Neural progenitor cell (in vitro differentiated cells): ENCODE measurements around the gene FSTL4. TPM values are rescaled to one million over a fixed set of nuclear protein-coding genes. Genes with fewer than 3 reads are reported as not detected.

ENCODE experiments used
- DNase-seq: peaks from one replicate; pipeline ENCODE4 v3.0.0-alpha.2; 2016; ENCODE audit warnings: low spot score
- H2AFZ ChIP-seq: fragments of 200-600 bp; sonication (generic); replicated peaks from 2 replicates; pipeline ENCODE4 v1.6.1; 2016; ENCODE audit warnings: antibody characterized with exemption
- H3F3A ChIP-seq: fragments of 200-600 bp; sonication (generic); 2 replicates; pipeline ENCODE4 v1.6.1; 2016; ENCODE audit warnings: antibody characterized with exemption, low read depth
- H3K27ac ChIP-seq: fragments of 200-600 bp; sonication (generic); 2 replicates; pipeline ENCODE4 v1.5.1; 2016; ENCODE audit warnings: mild to moderate bottlenecking
- H3K27me3 ChIP-seq: fragments of 200-600 bp; sonication (generic); 2 replicates; pipeline ENCODE4 v1.6.1; 2016; ENCODE audit warnings: mild to moderate bottlenecking, moderate library complexity
- H3K36me3 ChIP-seq: fragments of 200-600 bp; sonication (generic); 2 replicates; pipeline ENCODE4 v1.5.1; 2016
- H3K4me1 ChIP-seq: fragments of 200-600 bp; sonication (generic); 2 replicates; pipeline ENCODE4 v1.6.1; 2016; ENCODE audit warnings: mixed run types
- H3K4me2 ChIP-seq: fragments of 200-600 bp; sonication (generic); 2 replicates; pipeline ENCODE4 v1.6.1; 2016
- H3K4me3 ChIP-seq: fragments of 200-600 bp; sonication (generic); 2 replicates; pipeline ENCODE4 v1.5.1; 2016
- H3K79me2 ChIP-seq: fragments of 200-600 bp; sonication (generic); 2 replicates; pipeline ENCODE4 v1.6.1; 2016; ENCODE audit warnings: low read depth
- H3K9ac ChIP-seq: fragments of 200-600 bp; sonication (generic); 2 replicates; pipeline ENCODE4 v1.6.1; 2016
- H3K9me3 ChIP-seq: fragments of 200-600 bp; sonication (generic); 2 replicates; pipeline ENCODE4 v1.5.1; 2016; ENCODE audit warnings: low read depth
- H4K20me1 ChIP-seq: fragments of 200-600 bp; sonication (generic); 2 replicates; pipeline ENCODE4 v1.6.1; 2016; ENCODE audit warnings: low read depth
- H3K27ac Mint-ChIP-seq: 3 replicates; pipeline ENCODE4 v1.8.0; 2021; ENCODE audit warnings: mixed read lengths
- H3K27me3 Mint-ChIP-seq: 2 replicates; pipeline ENCODE4 v1.8.0; 2022; ENCODE audit warnings: low read depth, mild to moderate bottlenecking, inconsistent platforms, moderate library complexity, mixed read lengths; ENCODE audit not compliant: insufficient read depth
- H3K36me3 Mint-ChIP-seq: 3 replicates; pipeline ENCODE4 v1.8.0; 2021; ENCODE audit warnings: mixed read lengths
- H3K4me1 Mint-ChIP-seq: 3 replicates; pipeline ENCODE4 v1.8.0; 2021; ENCODE audit warnings: mixed read lengths
- H3K4me3 Mint-ChIP-seq: 3 replicates; pipeline ENCODE4 v1.8.0; 2021; ENCODE audit warnings: mild to moderate bottlenecking, moderate library complexity, mixed read lengths
- H3K9me3 Mint-ChIP-seq: 3 replicates; pipeline ENCODE4 v1.8.0; 2020; ENCODE audit warnings: mixed read lengths
- CTCF ChIP-seq: fragments of 200-600 bp; sonication (generic); IDR thresholded peaks from 2 replicates; pipeline ENCODE4 v1.5.1; 2017; ENCODE audit warnings: antibody characterized with exemption, mild to moderate bottlenecking
- EZH2 ChIP-seq: fragments of 200-600 bp; sonication (generic); IDR thresholded peaks from 2 replicates; pipeline ENCODE4 v1.6.1; 2017; ENCODE audit warnings: antibody characterized with exemption, mild to moderate bottlenecking, moderate library complexity
- EZH2phosphoT487 ChIP-seq: fragments of 200-600 bp; sonication (generic); IDR thresholded peaks from 2 replicates; pipeline ENCODE4 v1.6.1; 2017; ENCODE audit warnings: antibody characterized with exemption
- total RNA-seq: library from RNA; depleted of rRNA; stranded (reverse); fragments of >200 nt; gene quantifications from 2 replicates; pipeline ENCODE4 v1.2.3, GENCODE V29; 2015; ENCODE audit warnings: low replicate concordance

The FSTL4 gene
- total RNA-seq, 1 donor from 2014 or later: 0.95 TPM

- no peak overlapping the region for H3K9ac ChIP-seq
- H3K27me3 ChIP-seq: no peaks in the 10 kb centered on the region
- H3K4me2 ChIP-seq: no peak overlapping the region
- no peak overlapping the region for H3K4me3 Mint-ChIP-seq
- no peak overlapping the region for H3K27ac ChIP-seq
- H3F3A ChIP-seq: no peaks in the 10 kb centered on the region
- no peaks in the 10 kb centered on the region for H3K36me3 ChIP-seq
- H3K4me1 ChIP-seq: no peaks in the 10 kb centered on the region
- peaks cover 13% of the 10 kb centered on the region for H3K27me3 Mint-ChIP-seq
- no peaks in the 10 kb centered on the region for H3K9me3 ChIP-seq
- no peak overlapping the region for H3K4me3 ChIP-seq
- TF ChIP-seq EZH2 (no peak), CTCF (no peak), EZH2phosphoT487 (no peak)
- no peaks in the 10 kb centered on the region for H3K9me3 Mint-ChIP-seq
- no peak overlapping the region for H2AFZ ChIP-seq
- no peak overlapping the region for H3K27ac Mint-ChIP-seq
- H3K79me2 ChIP-seq: no peaks in the 10 kb centered on the region
- peaks cover 18% of the 10 kb centered on the region for H3K4me1 Mint-ChIP-seq
- H3K36me3 Mint-ChIP-seq: no peaks in the 10 kb centered on the region
- H4K20me1 ChIP-seq: no peaks in the 10 kb centered on the region
- no peak for DNase-seq
Measured at GRCh38 chr5:133556551-133556950, 55.8 kb downstream of the FSTL4 start.

GRCh38 chr5:133554279-133554678 lies 58.1 kb downstream of the FSTL4 start:
- Histone ChIP-seq H3K79me2 (no peaks in the 10 kb centered on the region), H3K4me1 (no peaks in the 10 kb centered on the region), H2AFZ (no peak overlapping the region), H3K9ac (no peak overlapping the region), H3K36me3 (no peaks in the 10 kb centered on the region), H3K4me2 (no peak overlapping the region), H3F3A (no peaks in the 10 kb centered on the region), H3K27ac (no peak overlapping the region), H3K27me3 (no peaks in the 10 kb centered on the region), H4K20me1 (no peaks in the 10 kb centered on the region), H3K9me3 (no peaks in the 10 kb centered on the region), H3K4me3 (no peak overlapping the region)
- Mint-ChIP-seq H3K4me1 (peaks cover 18% of the 10 kb centered on the region), H3K4me3 (no peak overlapping the region), H3K9me3 (no peaks in the 10 kb centered on the region), H3K27ac (no peak overlapping the region), H3K27me3 (peaks cover 13% of the 10 kb centered on the region), H3K36me3 (no peaks in the 10 kb centered on the region)
- TF ChIP-seq CTCF (no peak), EZH2phosphoT487 (no peak), EZH2 (no peak)
- DNase-seq: no peak

- H3K4me2 ChIP-seq: no peak overlapping the region
- TF ChIP-seq EZH2 (no peak), CTCF (peak; percentile 80)
- no peaks in the 10 kb centered on the region for H3K27me3 ChIP-seq
- Mint-ChIP-seq H3K27ac (no peak overlapping the region), H3K4me3 (no peak overlapping the region), H3K27me3 (peaks cover 11% of the 10 kb centered on the region), H3K9me3 (no peaks in the 10 kb centered on the region), H3K36me3 (no peaks in the 10 kb centered on the region), H3K4me1 (peaks cover 18% of the 10 kb centered on the region)
- H3F3A ChIP-seq: no peaks in the 10 kb centered on the region
- H3K79me2 ChIP-seq: no peaks in the 10 kb centered on the region
- no peaks in the 10 kb centered on the region for H3K4me1 ChIP-seq
- no peaks in the 10 kb centered on the region for H4K20me1 ChIP-seq
- H3K27ac ChIP-seq: no peak overlapping the region
- DNase-seq: peak; percentile 82
- H3K36me3 ChIP-seq: no peaks in the 10 kb centered on the region
- no peak overlapping the region for H2AFZ ChIP-seq
- no peaks in the 10 kb centered on the region for H3K9me3 ChIP-seq
- H3K9ac ChIP-seq: no peak overlapping the region
- H3K4me3 ChIP-seq: no peak overlapping the region
Measured at GRCh38 chr5:133552925-133553525, 59.3 kb downstream of the FSTL4 start.
